SU-DHL-6 (cell line): ENCODE measurements around the gene CREB5.

Experiments
- H2AFZ ChIP-seq: fragments of 200-600 bp; sonication (generic); 2 replicates; pipeline ENCODE4 v1.6.1; 2014; ENCODE audit warnings: low read depth, mild to moderate bottlenecking, moderate library complexity, mixed read lengths, antibody characterized with exemption, low read length; ENCODE audit not compliant: severe bottlenecking
- H3F3A ChIP-seq: fragments of 200-600 bp; shearing (Covaris generic); 2 replicates; pipeline ENCODE4 v1.6.0; 2016; ENCODE audit warnings: antibody characterized with exemption, mild to moderate bottlenecking; ENCODE audit not compliant: insufficient read depth
- H3K27ac ChIP-seq: fragments of 200-600 bp; sonication (generic); 2 replicates; pipeline ENCODE4 v1.5.1; 2016; ENCODE audit warnings: low read depth, mild to moderate bottlenecking, low read length, moderate library complexity, mixed read lengths
- H3K27me3 ChIP-seq: fragments of 200-600 bp; sonication (generic), shearing (Covaris generic); 2 replicates; pipeline ENCODE4 v1.6.0; 2014; ENCODE audit warnings: mild to moderate bottlenecking, low read length
- H3K36me3 ChIP-seq: fragments of 200-600 bp; sonication (generic); 2 replicates; pipeline ENCODE4 v1.6.1; 2014; ENCODE audit warnings: mild to moderate bottlenecking, low read length, mixed read lengths
- H3K4me2 ChIP-seq: fragments of 300-600, 200-600 bp; shearing (Covaris generic), sonication (generic); 2 replicates; pipeline ENCODE4 v1.6.0; 2014; ENCODE audit warnings: low read length, low read depth, mild to moderate bottlenecking; ENCODE audit not compliant: poor library complexity, severe bottlenecking
- H3K4me3 ChIP-seq: fragments of 200-600 bp; sonication (generic); 2 replicates; pipeline ENCODE4 v1.5.1; 2014; ENCODE audit warnings: antibody characterized with exemption, low read length, mild to moderate bottlenecking, mixed read lengths; ENCODE audit not compliant: insufficient read depth, poor library complexity, severe bottlenecking
- H3K79me2 ChIP-seq: fragments of 200-600 bp; sonication (generic); 2 replicates; pipeline ENCODE4 v1.6.1; 2014; ENCODE audit warnings: mild to moderate bottlenecking, low read length, moderate library complexity; ENCODE audit not compliant: insufficient read depth
- H3K9ac ChIP-seq: fragments of 200-600 bp; sonication (generic); 2 replicates; pipeline ENCODE4 v1.7.0; 2014; ENCODE audit warnings: mild to moderate bottlenecking, low read length
- H3K9me2 ChIP-seq: fragments of 200-600 bp; sonication (generic); replicated peaks from 2 replicates; pipeline ENCODE4 v1.6.1; 2014; ENCODE audit warnings: low read length; ENCODE audit not compliant: insufficient read depth
- H3K9me3 ChIP-seq: fragments of 200-600 bp; sonication (generic); 2 replicates; pipeline ENCODE4 v1.6.1; 2014; ENCODE audit warnings: low read length, mixed read lengths; ENCODE audit not compliant: insufficient read depth
- H4K20me1 ChIP-seq: fragments of 200-600 bp; sonication (generic); 2 replicates; pipeline ENCODE4 v1.6.1; 2014; ENCODE audit warnings: low read depth, mild to moderate bottlenecking, antibody characterized with exemption, low read length, moderate library complexity, mixed read lengths
- CTCF ChIP-seq: fragments of 200-600 bp; sonication (generic); IDR thresholded peaks from one replicate; pipeline ENCODE4 v1.5.1; 2017; ENCODE audit warnings: antibody characterized with exemption, mild to moderate bottlenecking, low read length, moderate library complexity; ENCODE audit not compliant: insufficient read depth, poor library complexity, severe bottlenecking
- EZH2phosphoT487 ChIP-seq: fragments of 200-600 bp; sonication (generic), shearing (Covaris generic); conservative IDR thresholded peaks from 2 replicates; pipeline ENCODE4 v1.6.1; 2018; ENCODE audit warnings: mild to moderate bottlenecking, antibody characterized with exemption, low read length, moderate library complexity, mixed read lengths

The CREB5 gene

GRCh38 chr7:28812616-28813015 is 400.3 kb downstream of the CREB5 start:
- Histone ChIP-seq H3K27ac (no peak overlapping the region), H2AFZ (no peak overlapping the region), H3K36me3 (peaks cover 9% of the 10 kb centered on the region; the same call in 1 of the 2 replicates), H3F3A (peaks cover 17% of the 10 kb centered on the region; the same call in 1 of the 2 replicates), H4K20me1 (no peaks in the 10 kb centered on the region), H3K4me3 (no peak overlapping the region), H3K79me2 (no peaks in the 10 kb centered on the region), H3K27me3 (no peaks in the 10 kb centered on the region), H3K9me2 (no peaks in the 10 kb centered on the region), H3K9ac (no peak overlapping the region), H3K9me3 (no peaks in the 10 kb centered on the region), H3K4me2 (no peak overlapping the region)
- TF ChIP-seq EZH2phosphoT487 = no peak
- no peak for TF ChIP-seq CTCF

GRCh38 chr7:28813243-28813962 is 401.1 kb downstream of the CREB5 start:
- Histone ChIP-seq H3K9ac (no peak overlapping the region), H3K36me3 (peaks cover 9% of the 10 kb centered on the region; the same call in 1 of the 2 replicates), H3K9me2 (no peaks in the 10 kb centered on the region), H3F3A (peaks cover 21% of the 10 kb centered on the region; the same call in 1 of the 2 replicates), H3K9me3 (no peaks in the 10 kb centered on the region), H3K4me2 (no peak overlapping the region), H3K27ac (no peak overlapping the region), H3K27me3 (no peaks in the 10 kb centered on the region), H4K20me1 (no peaks in the 10 kb centered on the region), H2AFZ (no peak overlapping the region), H3K79me2 (no peaks in the 10 kb centered on the region), H3K4me3 (no peak overlapping the region)
- no peak for TF ChIP-seq CTCF
- TF ChIP-seq EZH2phosphoT487 = no peak

GRCh38 chr7:28815369-28815927 is 403.1 kb downstream of the CREB5 start:
- no peaks in the 10 kb centered on the region for H3K9me2 ChIP-seq
- peak overlapping the region; percentile 71 for H3K4me2 ChIP-seq
- peak overlapping the region; percentile 31 for H3K4me3 ChIP-seq
- H3K27me3 ChIP-seq = no peaks in the 10 kb centered on the region
- H4K20me1 ChIP-seq = no peaks in the 10 kb centered on the region
- H3K9me3 ChIP-seq = no peaks in the 10 kb centered on the region
- H3K9ac ChIP-seq = peak overlapping the region; percentile 33; the same call in 1 of the 2 replicates
- H3K79me2 ChIP-seq = no peaks in the 10 kb centered on the region
- H3K36me3 ChIP-seq = peaks cover 15% of the 10 kb centered on the region
- peak overlapping the region; percentile 92 for H3K27ac ChIP-seq
- TF ChIP-seq EZH2phosphoT487 = no peak
- no peak for TF ChIP-seq CTCF
- H3F3A ChIP-seq = peaks cover 33% of the 10 kb centered on the region; the same call in 1 of the 2 replicates
- H2AFZ ChIP-seq = peak overlapping the region; percentile 1
